ENCODE measurements around the gene SCAMP5.

SCAMP5 gene

GRCh38 chr15:74959586-74959939 lies 35.8 kb upstream of the SCAMP5 start:
- H3K4me3 ChIP-seq (ENCODE audit: low read depth, low read length): no peak overlapping the region
- no peak for TF ChIP-seq CTCF (IDR thresholded peaks at IDR 0.05; ENCODE audit: low read depth, low read length, missing control alignments)
- DNase-seq (ENCODE audit: low read depth): no peak
- in situ Hi-C loops (cut with HindIII; ENCODE audit: low sequenced_read_pairs): no loop called here

GRCh38 chr15:74960286-74960685 lies 35.1 kb upstream of the SCAMP5 start:
- in situ Hi-C loops (cut with HindIII; ENCODE audit: low sequenced_read_pairs): no loop called here
- no peak for TF ChIP-seq CTCF (IDR thresholded peaks at IDR 0.05; ENCODE audit: low read depth, low read length, missing control alignments)
- no peak overlapping the region for H3K4me3 ChIP-seq (ENCODE audit: low read depth, low read length)

GRCh38 chr15:74960995-74961588 lies 34.3 kb upstream of the SCAMP5 start:
- TF ChIP-seq CTCF (IDR thresholded peaks at IDR 0.05; ENCODE audit: low read depth, low read length, missing control alignments): no peak
- H3K4me3 ChIP-seq (ENCODE audit: low read depth, low read length): no peak overlapping the region
- no peak for DNase-seq (ENCODE audit: low read depth)
- in situ Hi-C loops (cut with HindIII; ENCODE audit: low sequenced_read_pairs): no loop called here

More at GRCh38 chr15:74960286-74960685, 35.1 kb upstream of the SCAMP5 start:
- no peak for DNase-seq (ENCODE audit: low read depth)

GRCh38 chr15:74961616-74962015 lies 33.7 kb upstream of the SCAMP5 start:
- in situ Hi-C loops (cut with HindIII; ENCODE audit: low sequenced_read_pairs): no loop called here
- no peak for DNase-seq (ENCODE audit: low read depth)

GRCh38 chr15:74962219-74962618 lies 33.1 kb upstream of the SCAMP5 start:
- no peak for TF ChIP-seq CTCF (IDR thresholded peaks at IDR 0.05; ENCODE audit: low read depth, low read length, missing control alignments)
- in situ Hi-C loops (cut with HindIII; ENCODE audit: low sequenced_read_pairs): no loop called here
- no peak for DNase-seq (ENCODE audit: low read depth)
- no peak overlapping the region for H3K4me3 ChIP-seq (ENCODE audit: low read depth, low read length)

More at GRCh38 chr15:74961616-74962015, 33.7 kb upstream of the SCAMP5 start:
- no peak overlapping the region for H3K4me3 ChIP-seq (ENCODE audit: low read depth, low read length)
- TF ChIP-seq CTCF (IDR thresholded peaks at IDR 0.05; ENCODE audit: low read depth, low read length, missing control alignments): no peak

- in situ Hi-C loops (cut with HindIII; ENCODE audit: low sequenced_read_pairs): no loop called here
- H3K4me3 ChIP-seq (ENCODE audit: low read depth, low read length): no peak overlapping the region
- no peak for TF ChIP-seq CTCF (IDR thresholded peaks at IDR 0.05; ENCODE audit: low read depth, low read length, missing control alignments)
- no peak for DNase-seq (ENCODE audit: low read depth)
These were observed 32.7 kb upstream of the SCAMP5 start for GRCh38 chr15:74962671-74963070.

All from astrocyte of the cerebellum (primary cell).